Measurements from ENCODE around the gene CYP4V2. TPM values are rescaled to one million over a fixed set of nuclear protein-coding genes. Genes with fewer than 3 reads are reported as not detected.

Gene CYP4V2
- total and polyA plus RNA-seq, 8 donors: 25.6 to 39.7 (median 34.1) TPM

DNA sequence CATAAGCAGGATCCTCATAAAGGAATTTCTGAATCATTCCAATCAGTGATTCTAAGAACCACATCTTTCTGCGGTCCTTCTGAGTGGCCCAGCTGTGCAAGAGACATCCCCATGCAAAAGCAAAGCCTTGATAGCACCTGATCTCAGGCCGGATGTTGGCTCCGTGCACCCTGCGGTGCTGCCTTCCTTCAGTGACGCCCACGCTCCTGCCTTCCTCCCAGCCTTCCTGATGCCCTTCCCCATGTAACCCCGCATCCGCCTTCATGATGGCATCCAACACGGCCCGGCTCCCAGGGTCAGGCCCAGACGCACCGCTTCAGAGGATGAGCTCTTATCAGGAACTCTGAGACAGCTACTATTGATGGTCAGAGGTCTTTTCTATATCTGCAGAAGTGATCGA, 20.4 kb upstream of the CYP4V2 start:
- ATAC-seq (no peak), FAIRE-seq (no peak), DNase-seq (no peak)
- Histone ChIP-seq H3K27me3 (no peaks in the 10 kb centered on the region), H3K4me1 (no peaks in the 10 kb centered on the region), H3K36me3 (peaks cover 0 to 6% (median 3%) of the 10 kb centered on the region in 3 donors), H3K9me3 (no peaks in the 10 kb centered on the region), H3K4me3 (no peak overlapping the region), H3K27ac (no peak overlapping the region)
- intact Hi-C loops (cut with DNase I): no loop called here
- WGBS, 2 donors: 88 to 91% methylated on average over 13 of the region's 13 CpGs
- TF ChIP-seq, protein P1, sequence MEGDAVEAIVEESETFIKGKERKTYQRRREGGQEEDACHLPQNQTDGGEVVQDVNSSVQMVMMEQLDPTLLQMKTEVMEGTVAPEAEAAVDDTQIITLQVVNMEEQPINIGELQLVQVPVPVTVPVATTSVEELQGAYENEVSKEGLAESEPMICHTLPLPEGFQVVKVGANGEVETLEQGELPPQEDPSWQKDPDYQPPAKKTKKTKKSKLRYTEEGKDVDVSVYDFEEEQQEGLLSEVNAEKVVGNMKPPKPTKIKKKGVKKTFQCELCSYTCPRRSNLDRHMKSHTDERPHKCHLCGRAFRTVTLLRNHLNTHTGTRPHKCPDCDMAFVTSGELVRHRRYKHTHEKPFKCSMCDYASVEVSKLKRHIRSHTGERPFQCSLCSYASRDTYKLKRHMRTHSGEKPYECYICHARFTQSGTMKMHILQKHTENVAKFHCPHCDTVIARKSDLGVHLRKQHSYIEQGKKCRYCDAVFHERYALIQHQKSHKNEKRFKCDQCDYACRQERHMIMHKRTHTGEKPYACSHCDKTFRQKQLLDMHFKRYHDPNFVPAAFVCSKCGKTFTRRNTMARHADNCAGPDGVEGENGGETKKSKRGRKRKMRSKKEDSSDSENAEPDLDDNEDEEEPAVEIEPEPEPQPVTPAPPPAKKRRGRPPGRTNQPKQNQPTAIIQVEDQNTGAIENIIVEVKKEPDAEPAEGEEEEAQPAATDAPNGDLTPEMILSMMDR (IDR thresholded peaks at IDR 0.05): no peak

DNA sequence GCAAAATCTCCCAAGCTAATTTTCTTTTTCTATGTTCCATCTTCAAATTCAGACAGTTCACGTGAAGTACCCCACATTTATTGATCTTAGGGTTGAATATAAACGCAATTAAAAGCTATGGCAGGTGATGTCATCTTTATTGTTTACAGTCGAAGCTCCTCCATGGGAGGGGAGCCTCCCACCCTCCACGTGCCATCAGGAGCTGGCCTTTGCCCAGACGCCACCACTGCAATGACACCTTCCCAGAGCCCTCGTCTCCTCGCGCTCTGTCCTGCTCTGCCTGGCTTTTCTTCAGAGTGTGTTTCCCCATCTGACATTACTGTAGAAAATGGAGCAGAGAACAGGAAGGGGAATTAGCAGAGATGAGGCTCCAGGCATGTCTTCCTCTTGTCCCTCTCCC, 18.8 kb upstream of the CYP4V2 start:
- ATAC-seq (no peak), DNase-seq (no peak), FAIRE-seq (no peak)
- 54% methylated on average over 8 of the region's 8 CpGs; no CpG with 5 or more reads in 1 of the 2 donors for WGBS, 2 donors
- no peaks in the 10 kb centered on the region for H3K9me3 ChIP-seq
- H3K27me3 ChIP-seq: no peaks in the 10 kb centered on the region
- intact Hi-C loops (cut with DNase I): no loop called here
- H3K36me3 ChIP-seq: peaks cover 0 to 3% (median under 1%) of the 10 kb centered on the region in 3 donors
- no peaks in the 10 kb centered on the region for H3K4me1 ChIP-seq
- TF ChIP-seq, protein P1 (IDR thresholded peaks at IDR 0.05): no peak
- H3K4me3 ChIP-seq: no peak overlapping the region
- no peak overlapping the region for H3K27ac ChIP-seq

DNA sequence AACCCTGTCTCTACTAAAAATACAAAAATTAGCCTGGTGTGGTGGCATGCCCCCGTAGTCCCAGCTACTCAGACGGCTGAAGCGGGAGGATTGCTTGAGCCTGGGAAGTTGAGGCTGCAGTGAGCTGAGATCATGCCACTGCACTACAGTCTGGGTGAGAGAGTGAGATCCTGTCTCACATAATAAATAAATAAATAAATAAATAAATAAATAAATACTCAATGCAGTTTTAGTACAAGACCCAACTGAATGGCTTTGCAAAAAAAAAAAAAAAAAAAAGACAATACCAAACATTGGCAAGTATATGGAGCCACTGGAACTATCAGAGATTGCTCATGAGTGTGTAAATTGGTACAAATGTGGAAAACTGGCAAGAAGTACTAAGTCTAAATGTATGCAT, 3.3 kb upstream of the CYP4V2 start:
- intact Hi-C loops (cut with DNase I): no loop called here

DNA sequence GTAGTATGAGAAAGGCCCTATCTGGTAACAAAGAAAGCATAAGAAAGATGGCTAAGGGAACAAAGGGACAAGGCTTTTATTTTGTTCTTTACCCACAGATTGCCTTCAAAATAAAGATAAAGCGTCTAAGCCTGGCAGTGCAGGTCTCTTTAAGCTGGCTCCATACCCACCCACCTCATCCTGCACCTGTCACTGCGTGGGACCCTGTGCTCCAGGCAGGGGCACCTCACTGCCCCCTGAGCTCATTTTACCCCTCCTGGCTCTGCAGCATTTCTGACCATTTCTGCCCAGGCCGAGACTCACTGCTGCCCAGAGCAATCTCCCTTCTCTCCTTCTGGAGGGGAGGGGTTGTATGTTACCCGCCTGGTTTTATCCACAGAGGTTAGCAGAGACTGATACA, 1.7 kb upstream of the CYP4V2 start:
- Histone ChIP-seq H3K36me3 (no peaks in the 10 kb centered on the region), H3K27ac (peak overlapping the region in 3 of 4 donors; percentile 83 to 99 (median 96)), H3K4me3 (peak overlapping the region in 1 of 4 donors; percentile 88), H3K4me1 (peaks cover 13 to 29% (median 27%) of the 10 kb centered on the region in 3 donors), H3K9me3 (no peaks in the 10 kb centered on the region), H3K27me3 (no peaks in the 10 kb centered on the region)
- DNase-seq (no peak), ATAC-seq (no peak), FAIRE-seq (no peak)
- 31% methylated on average over 4 of the region's 4 CpGs for WGBS, 2 donors
- TF ChIP-seq, protein P1 (IDR thresholded peaks at IDR 0.05): no peak
- intact Hi-C loops (cut with DNase I): no loop called here

More for the DNA sequence above, 3.3 kb upstream of the CYP4V2 start:
- Histone ChIP-seq H3K27me3 (no peaks in the 10 kb centered on the region), H3K27ac (no peak overlapping the region), H3K9me3 (no peaks in the 10 kb centered on the region), H3K4me1 (peaks cover 13 to 19% (median 18%) of the 10 kb centered on the region in 3 donors), H3K4me3 (no peak overlapping the region), H3K36me3 (no peaks in the 10 kb centered on the region)
- DNase-seq (no peak), ATAC-seq (no peak), FAIRE-seq (no peak)
- TF ChIP-seq, protein P1 (IDR thresholded peaks at IDR 0.05): no peak
- WGBS, 2 donors: 67 to 87% methylated on average over 3 of the region's 3 CpGs

DNA sequence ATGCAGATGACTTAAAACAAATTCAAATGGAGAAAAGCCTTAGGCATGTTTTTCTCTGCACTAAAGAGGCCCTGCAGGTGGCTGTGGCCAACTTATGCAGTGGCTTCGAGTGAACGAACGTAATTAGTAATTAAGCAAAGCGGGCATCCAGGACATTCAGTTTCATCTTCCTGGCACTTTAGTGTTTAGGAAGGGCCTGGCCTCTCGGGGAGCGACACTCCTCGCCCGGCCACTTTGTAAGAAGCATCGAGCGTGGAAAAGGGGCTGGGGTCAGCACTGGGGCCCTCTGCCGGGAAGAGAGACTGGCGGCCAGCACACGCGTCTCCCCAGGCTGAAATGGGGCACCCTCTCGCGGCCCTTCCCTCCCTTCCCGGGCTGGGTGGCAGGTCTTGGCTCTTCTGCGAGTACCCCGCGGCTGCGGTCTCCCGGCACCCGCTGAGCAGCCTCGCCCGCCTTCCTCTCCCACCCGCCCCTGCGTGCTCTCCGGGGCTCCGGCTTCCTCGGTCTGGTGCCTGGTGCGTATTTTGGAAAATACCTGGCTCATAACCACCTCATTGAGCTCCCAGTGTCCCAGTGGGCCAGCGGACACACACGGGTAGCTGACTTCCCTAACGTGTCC, 677 bp upstream of the CYP4V2 start:
- H3K27ac ChIP-seq: peak overlapping the region; percentile 83 to 99 (median 94)
- H3K36me3 ChIP-seq: no peaks in the 10 kb centered on the region
- 0 to 1% methylated on average over 23 to 34 of the region's 34 CpGs for WGBS, 2 donors
- intact Hi-C loops (cut with DNase I): no loop called here
- TF ChIP-seq, protein P1 (IDR thresholded peaks at IDR 0.05): no peak
- H3K9me3 ChIP-seq: no peaks in the 10 kb centered on the region
- peak; percentile 49 to 74 (median 60) for ATAC-seq
- peak in 5 of 6 donors; percentile 38 to 76 (median 56) for DNase-seq
- no peaks in the 10 kb centered on the region for H3K27me3 ChIP-seq
- peaks cover 13 to 29% (median 27%) of the 10 kb centered on the region in 3 donors for H3K4me1 ChIP-seq
- no peak for FAIRE-seq
- peak overlapping the region; percentile 75 to 93 (median 88) for H3K4me3 ChIP-seq
